Large intestine (tissue), 3 donors: ENCODE data around the gene ABCA6. TPM values are rescaled to one million over a fixed set of nuclear protein-coding genes. Genes with fewer than 3 reads are reported as not detected.

ENCODE experiments used
- DNase-seq, 2 donors: peaks; one replicate each; pipeline versions ENCODE4 v3.0.0 to v3.0.0-alpha.2; 2013
- H3K27ac ChIP-seq: one replicate; pipeline ENCODE4 v1.5.1; 2013; ENCODE audit warnings: low read length
- H3K27me3 ChIP-seq: 2 replicates; pipeline ENCODE4 v1.6.1; 2013; ENCODE audit warnings: low read length; ENCODE audit not compliant: control insufficient read depth, insufficient read depth
- H3K36me3 ChIP-seq: 2 replicates; pipeline ENCODE4 v1.6.1; 2013; ENCODE audit warnings: low read length; ENCODE audit not compliant: control insufficient read depth, insufficient read depth
- H3K4me1 ChIP-seq: one replicate; pipeline ENCODE4 v1.6.1; 2013; ENCODE audit warnings: low read length; ENCODE audit not compliant: control insufficient read depth, insufficient read depth
- H3K4me3 ChIP-seq: one replicate; pipeline ENCODE4 v1.5.1; 2013; ENCODE audit warnings: low read length
- H3K9me3 ChIP-seq: one replicate; pipeline ENCODE4 v1.6.1; 2013; ENCODE audit warnings: mild to moderate bottlenecking, low read depth, low read length, moderate library complexity; ENCODE audit not compliant: control insufficient read depth
- WGBS: methylation state at CpG from one replicate; pipeline ENCODE4 v1.1.5; 2013; ENCODE audit warnings: low lambda C conversion rate; ENCODE audit not compliant: insufficient coverage; 5-methylcytosine and 5-hydroxymethylcytosine counted together
- polyA plus RNA-seq: library from polyadenylated mRNA; unstranded; fragments of 120-200 nt; gene quantifications from one replicate; pipeline ENCODE4 v1.2.1, GENCODE V29; 2013

Gene ABCA6
- polyA plus RNA-seq, 1 donor: 1.6 TPM

- H3K9me3 ChIP-seq: no peaks in the 10 kb centered on the region
- no peak overlapping the region for H3K4me3 ChIP-seq
- H3K4me1 ChIP-seq: no peaks in the 10 kb centered on the region
- no peak overlapping the region for H3K27ac ChIP-seq
- no peaks in the 10 kb centered on the region for H3K36me3 ChIP-seq
- WGBS: 92% methylated on average over 2 of the region's 2 CpGs
- DNase-seq: no peak
- no peaks in the 10 kb centered on the region for H3K27me3 ChIP-seq
These were observed 77.7 kb downstream of the ABCA6 start for GRCh38 chr17:69064001-69064400.

DNA sequence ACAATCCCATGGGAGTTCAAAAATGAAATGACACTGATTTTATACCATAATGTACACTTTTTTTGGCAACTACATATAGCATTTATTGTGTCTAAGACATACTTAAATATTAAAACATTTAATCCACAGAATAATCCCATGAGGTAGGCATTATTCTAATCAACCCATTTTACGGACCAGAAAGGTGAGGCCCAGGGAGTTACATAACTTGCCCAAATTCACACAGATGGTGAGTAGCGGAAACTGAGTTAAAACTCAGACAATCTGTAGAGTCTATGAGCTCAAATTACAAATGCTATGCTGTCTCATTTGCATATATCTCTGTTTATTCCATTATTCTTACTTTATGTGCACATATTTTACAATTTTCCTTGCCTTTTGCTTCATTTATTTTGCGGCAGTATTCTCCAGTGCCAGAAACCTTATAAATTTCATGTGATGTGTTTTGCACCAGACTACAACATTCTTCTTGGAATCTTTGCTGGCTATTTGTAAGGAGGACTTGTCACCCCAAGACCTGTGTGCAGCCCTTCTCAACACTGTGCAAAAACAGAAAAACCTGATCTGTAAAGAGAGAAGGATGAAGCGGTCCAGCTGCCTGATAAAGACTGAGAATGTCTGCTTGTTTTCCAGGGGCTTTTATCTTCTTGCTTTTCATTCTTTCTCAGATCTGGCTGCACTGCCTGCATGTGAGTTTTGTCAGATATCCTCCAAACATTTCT, 78.7 kb downstream of the ABCA6 start:
- H3K36me3 ChIP-seq: no peaks in the 10 kb centered on the region
- no peak overlapping the region for H3K27ac ChIP-seq
- no peaks in the 10 kb centered on the region for H3K27me3 ChIP-seq
- no peaks in the 10 kb centered on the region for H3K4me1 ChIP-seq
- WGBS: 100% methylated on average over 2 of the region's 4 CpGs
- H3K9me3 ChIP-seq: no peaks in the 10 kb centered on the region
- no peak for DNase-seq
- H3K4me3 ChIP-seq: no peak overlapping the region

- Histone ChIP-seq H3K27me3 (no peaks in the 10 kb centered on the region), H3K4me1 (no peaks in the 10 kb centered on the region), H3K36me3 (no peaks in the 10 kb centered on the region), H3K4me3 (no peak overlapping the region), H3K9me3 (no peaks in the 10 kb centered on the region), H3K27ac (no peak overlapping the region)
- no peak for DNase-seq
- WGBS: 94% methylated on average over 2 of the region's 4 CpGs
These were observed 79.8 kb downstream of the ABCA6 start for GRCh38 chr17:69061721-69062556.

DNA sequence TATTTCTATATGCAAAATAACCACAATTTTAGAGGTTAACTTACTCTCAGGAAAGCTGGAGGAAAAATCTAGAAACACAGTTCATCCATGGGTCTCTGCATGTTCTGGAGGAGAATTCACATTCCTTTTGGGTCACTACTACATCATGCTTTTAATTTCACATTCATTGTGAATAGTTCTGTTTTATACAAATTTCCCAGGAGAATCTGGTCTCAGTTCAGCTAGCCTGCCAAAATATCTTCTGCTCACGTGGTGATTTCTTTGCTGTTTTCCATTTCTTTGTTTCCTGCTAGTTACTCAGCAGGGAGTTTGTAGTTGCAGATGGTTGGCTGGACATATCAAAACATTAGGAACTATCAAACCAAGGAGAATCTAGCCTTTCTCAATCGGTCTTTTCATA, 80.9 kb downstream of the ABCA6 start, which contains the start of gene ABCA9:
TSS of gene ABCA9 (minus strand) at position 106 of the 400 bp plus-strand sequence. CDS start 9,801 bp downstream, outside the sequence.
- peak; percentile 7 to 13 for DNase-seq
- WGBS: 90% methylated on average over 2 of the region's 2 CpGs
- no peak within 1 kb of the TSS for H3K27ac ChIP-seq

DNA sequence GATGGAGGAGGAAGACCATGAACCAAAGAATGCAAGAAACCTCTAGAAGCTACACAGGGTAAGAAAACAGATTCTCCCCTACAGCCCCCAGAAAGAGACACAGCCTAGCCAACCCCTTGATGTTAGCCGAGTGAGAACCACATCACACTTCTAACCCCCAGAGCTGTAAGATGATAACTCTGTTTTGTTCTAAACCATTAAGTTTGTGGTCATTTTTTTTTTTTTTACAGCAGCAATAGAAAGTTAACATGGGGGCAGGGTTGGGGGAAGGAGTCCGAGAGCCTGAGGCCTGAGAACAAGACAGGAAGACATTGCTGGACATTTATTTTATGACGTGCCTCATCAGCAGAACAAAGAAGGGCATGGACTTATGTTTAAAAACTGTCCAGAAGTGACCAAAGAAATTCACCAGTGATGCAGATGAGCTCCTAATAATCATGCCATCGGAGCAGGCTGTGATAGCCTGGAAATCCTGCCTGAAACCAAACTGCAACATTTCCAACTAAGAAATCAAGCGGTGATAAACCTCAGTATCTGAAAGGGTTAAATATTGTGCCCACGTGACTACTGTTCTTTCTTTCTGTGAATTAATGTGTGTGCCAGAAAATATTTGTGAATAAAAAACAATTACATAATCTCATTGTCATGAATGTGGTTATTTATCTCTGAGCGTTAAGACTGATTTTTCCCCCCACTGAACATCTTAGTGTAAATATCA, 82.1 kb downstream of the ABCA6 start:
- no peak for DNase-seq
- Histone ChIP-seq H3K4me1 (no peaks in the 10 kb centered on the region), H3K36me3 (no peaks in the 10 kb centered on the region), H3K27me3 (no peaks in the 10 kb centered on the region), H3K4me3 (no peak overlapping the region), H3K9me3 (no peaks in the 10 kb centered on the region), H3K27ac (no peak overlapping the region)
- WGBS: 83% methylated on average over 2 of the region's 7 CpGs

More for the DNA sequence above, 80.9 kb downstream of the ABCA6 start, which contains the start of gene ABCA9:
- Histone ChIP-seq H3K27me3 (no peaks in the 10 kb centered on the region), H3K4me3 (no peak within 1 kb of the TSS), H3K9me3 (no peaks in the 10 kb centered on the region), H3K4me1 (no peaks in the 10 kb centered on the region), H3K36me3 (no peaks in the 10 kb centered on the region)

GRCh38 chr17:69058165-69058564, 83.5 kb downstream of the ABCA6 start:
- H3K4me3 ChIP-seq: no peak overlapping the region
- WGBS: no CpG with 5 or more reads among the region's 1 CpG
- H3K27ac ChIP-seq: no peak overlapping the region
- no peaks in the 10 kb centered on the region for H3K9me3 ChIP-seq
- H3K36me3 ChIP-seq: no peaks in the 10 kb centered on the region
- no peaks in the 10 kb centered on the region for H3K4me1 ChIP-seq
- DNase-seq: peak in 1 of 2 donors; percentile 9
- H3K27me3 ChIP-seq: no peaks in the 10 kb centered on the region

- 100% methylated on average over 1 of the region's 1 CpG for whole genome bisulfite sequencing
- H3K27me3 ChIP-seq: no peaks in the 10 kb centered on the region
- peak in 1 of 2 donors; percentile 11 for DNase-seq
These were observed 84.4 kb downstream of the ABCA6 start for GRCh38 chr17:69057280-69057679.

DNA sequence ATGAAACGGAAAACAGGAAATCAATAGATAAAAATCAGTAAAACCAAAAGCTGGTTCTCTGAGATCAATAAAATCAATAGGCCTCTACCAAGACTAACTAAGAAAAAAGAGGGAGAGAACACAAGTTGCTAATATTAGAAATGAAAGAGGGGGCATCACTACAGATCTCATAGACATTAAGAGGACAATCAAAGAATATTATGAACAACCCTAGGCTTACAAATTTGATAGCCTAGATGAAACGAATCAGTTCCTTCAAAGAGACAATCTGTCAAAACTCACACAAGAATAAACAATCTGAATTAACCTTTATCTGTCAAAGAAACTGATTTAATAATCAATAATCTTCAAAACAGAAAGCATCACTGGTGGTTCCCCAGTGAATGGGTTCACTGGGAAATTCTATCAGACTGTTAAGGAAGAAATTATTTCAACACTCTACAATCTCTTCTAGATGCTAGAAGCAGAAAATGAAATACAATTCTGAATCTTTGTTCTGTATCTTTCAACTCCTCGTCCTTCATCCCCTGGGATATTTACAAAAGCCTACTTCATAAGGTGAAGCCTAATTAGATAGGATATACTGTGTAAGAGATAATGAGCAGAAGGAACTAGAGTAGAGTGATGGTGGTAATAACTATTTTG, 85.4 kb downstream of the ABCA6 start:
- H3K27me3 ChIP-seq: no peaks in the 10 kb centered on the region
- H3K4me1 ChIP-seq: no peaks in the 10 kb centered on the region
- no peak for DNase-seq
- H3K36me3 ChIP-seq: no peaks in the 10 kb centered on the region
- no peak overlapping the region for H3K4me3 ChIP-seq
- no peaks in the 10 kb centered on the region for H3K9me3 ChIP-seq
- 91% methylated on average over 3 of the region's 3 CpGs for WGBS
- H3K27ac ChIP-seq: no peak overlapping the region

More at GRCh38 chr17:69057280-69057679, 84.4 kb downstream of the ABCA6 start:
- Histone ChIP-seq H3K27ac (no peak overlapping the region), H3K4me1 (no peaks in the 10 kb centered on the region), H3K9me3 (no peaks in the 10 kb centered on the region), H3K4me3 (no peak overlapping the region), H3K36me3 (no peaks in the 10 kb centered on the region)

DNA sequence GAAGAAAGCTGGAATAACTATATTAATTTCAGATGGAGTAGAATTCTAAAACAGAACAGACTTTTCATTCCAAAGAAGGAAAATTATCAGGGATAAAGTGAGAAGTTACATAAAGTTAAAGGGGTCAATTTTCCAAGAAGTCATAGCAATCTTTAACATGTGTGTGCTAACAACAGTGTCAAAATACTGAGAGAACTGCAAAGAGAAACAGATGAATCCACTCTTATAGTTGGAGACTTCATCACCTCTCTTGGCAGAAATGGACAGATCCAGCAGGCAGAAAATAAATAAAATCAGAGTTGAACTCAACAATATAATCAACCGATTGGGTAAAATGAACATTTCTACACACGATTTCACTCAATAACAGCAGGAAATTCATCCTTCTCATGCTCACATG, 86.4 kb downstream of the ABCA6 start:
- no CpG with 5 or more reads among the region's 2 CpGs for WGBS
- no peak for DNase-seq
- H3K4me1 ChIP-seq: no peaks in the 10 kb centered on the region
- H3K36me3 ChIP-seq: no peaks in the 10 kb centered on the region
- H3K9me3 ChIP-seq: no peaks in the 10 kb centered on the region
- no peak overlapping the region for H3K27ac ChIP-seq
- H3K4me3 ChIP-seq: no peak overlapping the region
- H3K27me3 ChIP-seq: no peaks in the 10 kb centered on the region
